Common myeloid progenitor, CD34-positive (primary cell): ENCODE data around the gene NUDCD3.
A peak's percentile ranks its signal among the peaks of the same experiment; 100 is the strongest.

ENCODE experiments used
- CTCF ChIA-PET: fragments of 350-600 bp; sonication (Branson Sonifier 250); formaldehyde crosslinking; loops from one replicate; lab custom pipeline; 2021; ENCODE audit warnings: antibody characterized with exemption; lab: Charles Lee
- POLR2A ChIA-PET: fragments of 350-600 bp; sonication (Branson Sonifier 250); formaldehyde crosslinking; loops from one replicate; lab custom pipeline; 2021; ENCODE audit warnings: antibody characterized with exemption; lab: Charles Lee
- DNase-seq, 3 donors: peaks; one replicate each; pipeline versions ENCODE4 v3.0.0 to v3.0.0-alpha.2; 2013
- H3K27ac ChIP-seq, 2 experiments: 1 replicate in 1 of 2; 2 replicates in 1 of 2; pipeline ENCODE4 v1.7.0; 2013; ENCODE audit warnings: inconsistent platforms in 2 of 2, low read length in 2 of 2, mild to moderate bottlenecking in 2 of 2, low read depth in 1 of 2, moderate library complexity in 1 of 2; ENCODE audit not compliant: severe bottlenecking in 2 of 2, insufficient read depth in 1 of 2, poor library complexity in 1 of 2
- H3K27me3 ChIP-seq, 5 experiments: replicated peaks in 2 of 5; 1 replicate in 3 of 5; 2 replicates in 2 of 5; pipeline versions ENCODE4 v1.6.1 to v1.7.0; 2013; ENCODE audit warnings: low read length in 4 of 5, mild to moderate bottlenecking in 2 of 5, moderate library complexity in 2 of 5, inconsistent platforms in 1 of 5; ENCODE audit not compliant: insufficient read depth in 5 of 5, control insufficient read depth in 4 of 5
- H3K36me3 ChIP-seq, 4 experiments: 1 replicate in 2 of 4; 2 replicates in 2 of 4; pipeline versions ENCODE4 v1.6.1 to v1.7.0; 2013; ENCODE audit warnings: low read length in 3 of 4, control low read depth in 1 of 4, mild to moderate bottlenecking in 1 of 4; ENCODE audit not compliant: control insufficient read depth in 4 of 4, insufficient read depth in 4 of 4
- H3K4me1 ChIP-seq, 4 experiments: 1 replicate in 3 of 4; 2 replicates in 1 of 4; pipeline versions ENCODE4 v1.6.1 to v1.7.1; 2013; ENCODE audit warnings: low read length in 3 of 4, mild to moderate bottlenecking in 3 of 4, control low read depth in 1 of 4, inconsistent platforms in 1 of 4, moderate library complexity in 1 of 4; ENCODE audit not compliant: control insufficient read depth in 4 of 4, insufficient read depth in 4 of 4; ENCODE audit errors: control extremely low read depth in 1 of 4
- H3K4me3 ChIP-seq, 7 experiments: 1 replicate in 4 of 7; 2 replicates in 3 of 7; pipeline versions ENCODE4 v1.5.1 to v1.7.0; 2013; ENCODE audit warnings: mild to moderate bottlenecking in 7 of 7, low read length in 6 of 7, moderate library complexity in 6 of 7, inconsistent platforms in 2 of 7, low read depth in 2 of 7, control low read depth in 1 of 7; ENCODE audit not compliant: insufficient read depth in 4 of 7, control insufficient read depth in 1 of 7; ENCODE audit errors: extremely low read depth in 1 of 7
- H3K9me3 ChIP-seq, 5 experiments: 1 replicate in 4 of 5; 2 replicates in 1 of 5; pipeline versions ENCODE4 v1.6.1 to v1.7.1; 2013; ENCODE audit warnings: low read length in 4 of 5, mild to moderate bottlenecking in 2 of 5, inconsistent platforms in 1 of 5, low read depth in 1 of 5, moderate library complexity in 1 of 5; ENCODE audit not compliant: control insufficient read depth in 4 of 5, insufficient read depth in 2 of 5; ENCODE audit errors: control extremely low read depth in 1 of 5
- WGBS: methylation state at CpG from one replicate; pipeline ENCODE4 v1.1.5; 2013; ENCODE audit not compliant: insufficient coverage; 5-methylcytosine and 5-hydroxymethylcytosine counted together

NUDCD3 gene

GRCh38 chr7:44368455-44368854, 122.0 kb downstream of the NUDCD3 start:
- ChIA-PET CTCF (interaction anchor here (1.2 kb wide), 1 partner anchor 8 kb away, joined by 3 read pairs; no protein-coding TSS in a partner anchor), POLR2A (no interaction called here)
- H3K27ac ChIP-seq: no peak overlapping the region
- DNase-seq: no peak
- no peaks in the 10 kb centered on the region for H3K36me3 ChIP-seq
- no peak overlapping the region for H3K4me3 ChIP-seq
- H3K27me3 ChIP-seq: peaks cover 2 to 6% (median 5%) of the 10 kb centered on the region in 5 experiments
- H3K9me3 ChIP-seq: peaks cover 0 to 7% (median 0%) of the 10 kb centered on the region in 5 experiments
- no peaks in the 10 kb centered on the region for H3K4me1 ChIP-seq

- CTCF ChIA-PET: no interaction called here
- H3K4me3 ChIP-seq: no peak overlapping the region
- no peaks in the 10 kb centered on the region for H3K36me3 ChIP-seq
- no peak overlapping the region for H3K27ac ChIP-seq
- POLR2A ChIA-PET: no interaction called here
- 94% methylated on average over 5 of the region's 5 CpGs for WGBS
- no peaks in the 10 kb centered on the region for H3K4me1 ChIP-seq
- H3K9me3 ChIP-seq: peaks cover 0 to 7% (median 0%) of the 10 kb centered on the region in 5 experiments
- no peak for DNase-seq
- H3K27me3 ChIP-seq: peaks cover 0 to 6% (median 2%) of the 10 kb centered on the region in 5 experiments
Measured at GRCh38 chr7:44367475-44368043, 122.9 kb downstream of the NUDCD3 start.

GRCh38 chr7:44366986-44367385, 123.5 kb downstream of the NUDCD3 start:
- Histone ChIP-seq H3K9me3 (peaks cover 0 to 7% (median 0%) of the 10 kb centered on the region in 5 experiments), H3K27ac (no peak overlapping the region), H3K27me3 (peaks cover 0 to 6% (median 2%) of the 10 kb centered on the region in 5 experiments), H3K4me3 (no peak overlapping the region), H3K36me3 (no peaks in the 10 kb centered on the region), H3K4me1 (no peaks in the 10 kb centered on the region)
- POLR2A ChIA-PET: no interaction called here
- CTCF ChIA-PET: no interaction called here
- DNase-seq: no peak
- 100% methylated on average over 4 of the region's 4 CpGs for WGBS

- ChIA-PET CTCF (no interaction called here), POLR2A (no interaction called here)
- peaks cover 2 to 18% (median 4%) of the 10 kb centered on the region in 5 experiments for H3K9me3 ChIP-seq
- H3K4me3 ChIP-seq: no peak overlapping the region
- no peak overlapping the region for H3K27ac ChIP-seq
- H3K36me3 ChIP-seq: no peaks in the 10 kb centered on the region
- H3K4me1 ChIP-seq: no peaks in the 10 kb centered on the region
- DNase-seq: no peak
- peaks cover 0 to 4% (median 2%) of the 10 kb centered on the region in 5 experiments for H3K27me3 ChIP-seq
- WGBS: no CpG with 5 or more reads among the region's 2 CpGs
Measured at GRCh38 chr7:44353668-44354067, 136.8 kb downstream of the NUDCD3 start.

GRCh38 chr7:44348851-44349781, 141.3 kb downstream of the NUDCD3 start:
- 94% methylated on average over 7 of the region's 9 CpGs for WGBS
- CTCF ChIA-PET: interaction anchor here (0.5 to 1.6 kb wide), 8 partner anchors 10 to 225 kb away, joined by 3 to 8 read pairs (median 3); no protein-coding TSS in a partner anchor

GRCh38 chr7:44348300-44348699, 142.2 kb downstream of the NUDCD3 start:
- H3K27ac ChIP-seq: no peak overlapping the region
- WGBS: 80% methylated on average over 2 of the region's 2 CpGs

More at GRCh38 chr7:44348851-44349781, 141.3 kb downstream of the NUDCD3 start:
- H3K4me1 ChIP-seq: no peaks in the 10 kb centered on the region
- peaks cover 0 to 4% (median 0%) of the 10 kb centered on the region in 5 experiments for H3K27me3 ChIP-seq
- no peak for DNase-seq
- H3K36me3 ChIP-seq: no peaks in the 10 kb centered on the region
- POLR2A ChIA-PET: interaction anchor here (0.6 kb wide), 1 partner anchor 587 kb away, joined by 3 read pairs; no protein-coding TSS in a partner anchor
- peaks cover 0 to 15% (median 3%) of the 10 kb centered on the region in 5 experiments for H3K9me3 ChIP-seq
- H3K27ac ChIP-seq: no peak overlapping the region
- no peak overlapping the region for H3K4me3 ChIP-seq

More at GRCh38 chr7:44348300-44348699, 142.2 kb downstream of the NUDCD3 start:
- Histone ChIP-seq H3K9me3 (peaks cover 0 to 16% (median 4%) of the 10 kb centered on the region in 5 experiments), H3K36me3 (no peaks in the 10 kb centered on the region), H3K4me3 (no peak overlapping the region), H3K4me1 (no peaks in the 10 kb centered on the region), H3K27me3 (peaks cover 0 to 4% (median 0%) of the 10 kb centered on the region in 5 experiments)
- POLR2A ChIA-PET: no interaction called here
- peak; percentile 37 to 55 (median 52) for DNase-seq
- CTCF ChIA-PET: interaction anchor here (0.5 to 2.2 kb wide), 10 partner anchors 11 to 226 kb away, joined by 3 to 10 read pairs (median 4); no protein-coding TSS in a partner anchor
